HG03097 (cell line): Measurements from ENCODE around the gene ELAC1.
"Not testable (repeated sequence)": the region's sequence is repeated elsewhere in the genome, so short reads cannot be mapped to it uniquely, and the experiment has no call there.

Experiments used
- ATAC-seq: cut with Tn5 transposase; IDR thresholded peaks from one replicate; pipeline ENCODE4 v1.9.1; 2021; ENCODE audit not compliant: unreplicated experiment, low FRiP score

Gene ELAC1

DNA sequence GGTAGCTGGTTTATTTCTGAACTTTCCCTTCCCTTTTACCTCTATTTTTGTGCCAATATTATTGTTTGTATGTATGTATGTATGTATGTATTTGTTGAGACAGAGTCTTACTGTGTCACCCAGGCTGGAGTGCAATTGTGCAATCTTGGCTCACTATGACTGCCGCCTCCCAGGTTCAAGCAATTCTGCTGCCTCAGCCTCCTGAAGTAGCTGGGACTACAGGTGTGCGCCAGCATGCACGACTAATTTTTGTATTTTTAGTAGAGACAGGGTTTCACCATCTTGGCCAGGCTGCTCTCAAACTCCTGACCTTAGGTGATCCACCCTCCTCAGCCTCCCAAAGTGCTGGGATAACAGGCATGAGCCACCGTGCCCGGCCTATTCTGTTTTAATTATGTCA, 4.6 kb downstream of the ELAC1 start:
- ATAC-seq, result not testable (repeated sequence)

DNA sequence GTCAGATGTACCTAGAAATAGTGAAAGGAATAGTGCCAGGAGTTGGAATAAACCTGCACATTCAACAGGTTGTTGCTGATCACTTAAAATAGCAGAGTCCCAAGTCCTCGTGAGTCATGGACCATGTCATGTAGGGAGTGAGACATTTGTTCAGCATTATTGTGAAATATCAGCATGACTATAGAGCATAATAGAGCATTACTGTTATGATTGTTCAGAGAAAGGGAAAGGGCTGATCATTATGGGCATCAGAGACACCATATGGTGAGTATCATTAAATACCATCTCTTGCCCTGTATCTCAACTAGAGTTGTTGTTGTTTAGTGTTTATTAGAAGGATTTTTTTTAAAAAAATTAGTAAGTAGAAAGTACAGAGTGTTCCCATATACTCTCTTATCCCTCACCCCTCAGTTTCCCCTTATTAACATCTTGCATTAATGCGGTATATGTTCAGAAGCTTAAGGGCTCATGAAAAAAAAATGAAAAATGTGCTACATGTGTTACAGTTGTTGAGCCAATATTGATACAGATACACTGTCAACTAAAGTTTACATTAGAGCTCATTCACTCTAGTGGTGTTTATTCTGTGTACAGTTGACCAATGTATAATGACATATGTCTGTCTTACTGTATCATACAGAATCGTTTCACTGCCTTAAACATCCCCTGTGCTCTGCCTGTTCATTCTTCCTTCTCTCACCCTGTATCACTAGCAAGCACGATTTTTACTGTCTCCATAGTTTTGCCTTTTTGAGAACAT, 5.7 kb downstream of the ELAC1 start:
- ATAC-seq, result no peak

DNA sequence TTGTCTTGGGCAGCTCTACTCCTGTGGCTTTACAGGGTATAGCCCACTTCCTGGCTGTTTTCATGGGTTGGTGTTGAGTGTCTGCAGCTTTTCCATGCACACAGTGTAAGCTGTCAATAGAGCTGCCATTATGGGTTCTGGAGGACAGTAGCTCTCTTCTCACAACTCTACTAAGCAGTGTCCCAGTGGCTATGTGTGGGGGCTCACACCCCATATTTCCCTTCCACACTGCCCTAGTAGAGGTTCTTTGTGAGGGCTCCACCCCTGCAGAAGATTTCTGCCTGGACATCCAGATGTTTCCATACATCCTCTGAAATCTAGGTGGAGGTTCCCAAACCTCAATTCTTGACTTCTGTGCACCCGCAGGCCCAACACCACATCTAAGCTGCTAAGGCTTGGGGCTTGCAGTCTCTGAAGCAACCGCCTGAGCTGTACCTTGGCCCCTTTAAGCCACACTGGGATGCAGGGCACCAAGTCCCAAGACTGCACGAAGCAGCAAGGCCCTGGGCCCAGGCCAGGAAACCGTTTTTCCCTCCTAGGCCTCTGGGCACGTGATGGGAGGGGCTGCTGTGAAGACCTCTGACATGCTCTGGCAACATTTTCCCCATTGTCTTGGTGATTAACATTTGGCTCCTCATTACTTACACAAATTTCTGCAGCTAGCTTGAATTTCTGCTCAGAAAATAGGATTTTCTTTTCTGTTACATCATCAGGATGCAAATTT, 9.4 kb downstream of the ELAC1 start:
- ATAC-seq, result no peak

DNA sequence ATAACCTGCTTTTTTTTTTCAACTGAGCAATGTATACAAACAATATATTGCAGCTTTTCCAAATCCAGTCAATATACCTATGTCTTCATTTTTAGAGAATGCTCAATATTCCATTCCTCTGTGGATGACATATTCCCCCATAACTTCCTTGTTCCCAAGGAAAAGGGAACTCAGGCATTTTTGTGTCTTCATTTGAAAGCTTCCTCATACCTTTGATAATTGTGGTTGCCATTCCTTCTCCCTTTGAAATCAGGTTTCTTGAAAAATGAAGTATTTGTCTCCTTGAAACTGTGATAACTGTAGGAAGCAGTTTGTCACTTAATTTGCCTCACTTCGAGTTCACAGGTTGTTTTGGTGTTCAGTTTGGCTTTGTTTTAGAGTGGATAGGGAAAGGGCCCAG, 13.5 kb downstream of the ELAC1 start:
- ATAC-seq, result no peak

DNA sequence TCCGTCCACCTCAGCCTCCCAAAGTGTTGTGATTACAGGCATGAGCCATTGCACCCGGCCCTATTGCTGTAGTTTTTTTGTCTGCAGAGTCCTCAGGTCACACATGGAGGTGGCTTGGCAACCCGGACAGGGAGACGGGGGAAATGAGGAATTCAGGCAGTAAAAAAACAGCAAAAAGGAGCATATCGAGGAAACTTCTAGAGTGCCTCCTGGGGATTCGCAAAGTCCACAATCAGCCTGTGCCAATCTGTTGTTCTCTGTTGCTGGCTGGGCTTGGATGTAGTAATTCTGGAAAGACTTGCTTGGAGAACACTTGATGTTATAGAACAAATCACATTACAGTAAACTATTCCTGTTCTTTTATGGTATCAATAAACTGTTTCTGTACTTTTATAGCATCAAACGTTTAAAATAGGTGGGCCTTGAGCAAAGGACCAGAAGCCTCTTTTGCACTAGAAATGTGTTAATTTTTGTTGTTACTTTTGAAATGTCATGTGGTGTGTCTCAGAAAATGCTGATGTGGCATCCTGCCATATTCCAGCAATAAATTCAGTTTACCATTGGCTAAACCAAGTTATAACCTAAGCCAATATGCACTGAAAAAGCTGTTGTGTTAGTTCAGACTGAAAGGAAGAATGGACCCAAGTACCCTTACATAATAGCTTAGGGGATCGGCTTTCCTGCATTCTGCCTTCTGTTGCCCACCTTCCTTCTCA, 14.4 kb downstream of the ELAC1 start:
- no peak for ATAC-seq

DNA sequence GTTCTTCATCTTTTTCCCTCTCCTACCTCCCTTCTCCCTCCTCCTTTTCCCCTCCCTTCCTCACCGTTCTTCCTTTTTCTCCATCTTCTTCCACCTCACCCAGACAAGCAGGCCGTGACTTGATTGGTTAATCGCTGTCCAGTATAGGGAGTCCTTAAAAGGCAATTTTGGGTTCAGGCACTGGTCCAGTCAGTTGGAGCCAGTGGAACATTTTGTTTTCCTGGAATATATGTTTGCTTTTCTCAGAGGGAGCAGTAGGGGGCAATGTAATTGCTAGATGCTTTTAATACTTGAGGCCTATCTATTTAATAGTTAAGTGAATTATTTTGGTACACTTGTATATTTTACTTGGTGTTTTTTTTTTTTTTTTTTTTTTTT, 15.0 kb downstream of the ELAC1 start:
- no peak for ATAC-seq

DNA sequence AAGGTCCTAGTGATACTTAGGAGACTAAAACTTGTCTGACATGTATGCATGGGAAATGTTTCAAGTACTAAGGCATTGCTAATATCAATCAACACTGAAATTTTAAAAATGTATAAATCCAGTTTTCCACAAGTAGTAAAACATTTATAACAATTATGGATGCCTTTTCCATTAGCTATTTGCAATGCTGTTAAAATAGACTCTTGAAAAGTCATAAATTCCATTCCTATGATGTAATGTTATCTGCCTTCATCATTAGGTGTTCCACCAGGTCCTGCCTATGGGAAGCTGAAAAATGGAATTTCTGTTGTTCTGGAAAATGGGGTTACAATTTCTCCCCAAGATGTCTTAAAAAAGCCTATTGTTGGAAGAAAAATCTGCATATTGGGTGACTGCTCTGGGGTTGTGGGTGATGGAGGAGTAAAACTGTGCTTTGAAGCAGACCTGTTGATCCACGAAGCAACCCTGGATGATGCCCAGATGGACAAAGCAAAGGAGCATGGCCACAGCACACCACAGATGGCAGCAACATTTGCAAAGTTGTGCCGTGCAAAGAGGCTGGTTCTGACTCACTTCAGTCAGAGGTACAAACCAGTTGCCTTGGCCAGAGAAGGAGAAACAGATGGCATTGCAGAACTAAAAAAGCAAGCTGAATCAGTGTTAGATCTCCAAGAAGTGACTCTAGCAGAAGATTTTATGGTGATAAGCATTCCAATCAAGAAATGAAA, 18.7 kb downstream of the ELAC1 start:
- ATAC-seq, result no peak

DNA sequence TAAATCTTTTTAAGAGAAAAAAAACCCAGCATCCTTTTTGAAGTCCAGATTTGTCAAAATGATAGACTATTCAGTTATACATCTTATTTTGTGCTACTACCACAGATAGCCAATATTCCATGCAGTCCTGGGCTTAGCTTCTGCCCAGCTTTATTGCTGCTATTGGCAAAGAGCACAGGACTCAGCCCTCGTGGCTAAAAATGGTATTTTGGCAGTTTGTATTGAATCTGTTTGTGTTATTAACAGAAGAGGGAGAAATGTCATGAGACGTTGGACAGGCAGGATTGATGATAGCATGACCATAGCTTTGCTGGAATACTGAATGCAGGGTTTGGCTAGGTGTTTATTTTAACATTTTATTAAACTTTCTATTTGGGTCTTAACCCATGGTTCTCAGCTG, 19.4 kb downstream of the ELAC1 start:
- no peak for ATAC-seq

DNA sequence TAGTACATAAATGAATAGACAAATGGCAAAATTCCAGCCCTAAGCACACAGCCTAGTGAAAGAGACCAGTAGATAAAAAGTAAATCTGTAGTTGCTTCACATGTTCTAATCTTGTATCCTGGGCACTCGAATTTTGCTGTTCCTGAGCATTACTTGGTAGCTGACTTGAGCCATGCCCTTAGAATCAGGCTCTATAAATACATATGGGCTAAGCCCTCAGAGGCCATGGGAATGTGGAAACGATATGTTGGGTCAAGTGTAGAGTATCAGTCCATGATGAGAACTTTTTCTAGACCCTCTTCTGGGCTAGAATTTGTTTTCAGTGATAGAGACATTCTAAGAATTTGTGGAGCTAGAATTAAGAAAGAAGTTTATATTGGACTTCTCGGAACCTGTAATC, 21.9 kb downstream of the ELAC1 start:
- ATAC-seq, result no peak

DNA sequence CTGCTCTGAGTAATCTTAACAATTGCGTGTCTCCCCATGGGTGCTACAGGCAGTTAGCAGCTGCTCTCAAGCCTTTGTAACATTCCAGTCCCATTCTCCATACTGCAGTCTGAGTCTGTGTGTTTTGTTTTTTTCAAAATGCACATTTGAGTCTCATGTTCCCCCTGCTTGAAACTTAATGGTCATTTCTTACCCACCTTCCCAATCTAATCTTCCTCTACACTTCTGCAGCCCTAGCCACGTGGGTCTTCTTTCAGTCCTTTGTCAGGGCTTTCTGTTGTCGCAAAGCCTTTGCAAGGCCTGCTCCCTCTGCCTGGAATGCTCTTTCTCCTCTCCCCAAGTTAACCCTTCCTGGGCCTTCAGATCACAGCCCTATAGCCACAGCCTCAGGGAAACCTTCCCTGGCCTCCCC, 24.5 kb downstream of the ELAC1 start:
- ATAC-seq, result no peak

DNA sequence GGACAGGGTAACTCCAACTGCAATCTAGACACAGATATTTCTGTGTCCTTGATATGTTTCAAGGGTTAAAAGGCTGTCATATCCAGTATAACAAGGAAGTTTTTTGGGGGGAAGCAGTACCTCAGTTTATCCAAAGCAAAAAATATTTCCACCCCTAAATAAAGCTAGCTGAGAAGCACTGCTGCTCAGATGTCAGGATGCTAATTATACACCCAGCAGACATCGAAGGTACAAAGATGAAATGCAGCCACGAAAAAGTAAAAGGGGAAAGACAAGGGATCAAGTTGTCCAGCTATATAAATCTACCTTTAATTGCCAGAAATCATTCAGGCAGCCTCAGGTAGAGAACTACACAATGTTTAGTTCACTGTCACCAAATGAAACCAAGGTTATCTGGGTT, 26.2 kb downstream of the ELAC1 start:
- no peak for ATAC-seq

DNA sequence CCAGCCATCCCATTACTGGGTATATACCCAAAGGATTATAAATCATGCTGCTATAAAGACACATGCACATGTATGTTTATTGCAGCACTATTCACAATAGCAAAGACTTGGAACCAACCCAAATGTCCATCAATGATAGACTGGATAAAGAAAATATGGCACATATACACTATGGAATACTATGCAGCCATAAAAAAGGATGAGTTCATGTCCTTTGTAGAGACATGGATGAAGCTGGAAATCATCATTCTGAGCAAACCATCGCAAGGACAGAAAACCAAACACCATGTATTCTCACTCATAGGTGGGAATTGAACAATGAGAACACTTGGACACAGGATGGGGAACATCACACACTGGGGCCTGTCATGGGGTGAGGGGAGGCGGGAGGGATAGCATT, 35.3 kb downstream of the ELAC1 start:
- ATAC-seq, result not testable (repeated sequence)

DNA sequence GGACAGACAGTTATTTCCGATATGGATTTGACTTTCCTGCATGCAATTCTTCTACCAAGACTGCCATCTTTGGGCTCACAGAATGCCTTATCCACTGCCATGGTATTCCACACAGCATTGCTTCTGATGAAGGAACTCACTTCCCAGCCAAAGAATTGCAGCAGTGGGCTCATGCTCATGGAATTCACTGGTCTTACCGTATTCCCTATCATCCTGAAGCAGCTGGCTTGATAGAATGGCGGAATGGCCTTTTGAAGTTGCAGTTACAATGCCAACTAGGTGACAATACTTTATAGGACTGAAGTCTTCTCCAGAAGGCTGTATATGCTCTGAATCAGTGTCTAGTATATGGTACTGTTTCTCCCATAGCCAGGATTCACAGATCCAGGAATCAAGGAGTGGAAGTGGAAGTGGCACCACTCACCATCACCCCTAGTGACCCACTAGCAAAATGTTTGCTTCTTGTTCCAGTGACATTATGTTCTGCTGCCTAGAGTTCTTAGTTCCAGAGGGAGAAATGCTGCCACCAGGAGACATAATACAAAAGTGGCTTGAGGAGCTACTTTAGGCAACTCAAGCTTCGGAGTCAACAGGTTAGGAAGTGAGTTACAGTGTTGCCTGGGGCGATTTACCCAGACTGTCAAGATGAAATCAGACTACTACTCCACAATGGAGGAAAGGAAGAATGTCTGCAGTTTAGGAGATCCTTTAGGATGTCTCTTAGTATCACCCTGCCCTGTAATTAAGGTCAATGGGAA, 38.4 kb downstream of the ELAC1 start:
- no peak for ATAC-seq

DNA sequence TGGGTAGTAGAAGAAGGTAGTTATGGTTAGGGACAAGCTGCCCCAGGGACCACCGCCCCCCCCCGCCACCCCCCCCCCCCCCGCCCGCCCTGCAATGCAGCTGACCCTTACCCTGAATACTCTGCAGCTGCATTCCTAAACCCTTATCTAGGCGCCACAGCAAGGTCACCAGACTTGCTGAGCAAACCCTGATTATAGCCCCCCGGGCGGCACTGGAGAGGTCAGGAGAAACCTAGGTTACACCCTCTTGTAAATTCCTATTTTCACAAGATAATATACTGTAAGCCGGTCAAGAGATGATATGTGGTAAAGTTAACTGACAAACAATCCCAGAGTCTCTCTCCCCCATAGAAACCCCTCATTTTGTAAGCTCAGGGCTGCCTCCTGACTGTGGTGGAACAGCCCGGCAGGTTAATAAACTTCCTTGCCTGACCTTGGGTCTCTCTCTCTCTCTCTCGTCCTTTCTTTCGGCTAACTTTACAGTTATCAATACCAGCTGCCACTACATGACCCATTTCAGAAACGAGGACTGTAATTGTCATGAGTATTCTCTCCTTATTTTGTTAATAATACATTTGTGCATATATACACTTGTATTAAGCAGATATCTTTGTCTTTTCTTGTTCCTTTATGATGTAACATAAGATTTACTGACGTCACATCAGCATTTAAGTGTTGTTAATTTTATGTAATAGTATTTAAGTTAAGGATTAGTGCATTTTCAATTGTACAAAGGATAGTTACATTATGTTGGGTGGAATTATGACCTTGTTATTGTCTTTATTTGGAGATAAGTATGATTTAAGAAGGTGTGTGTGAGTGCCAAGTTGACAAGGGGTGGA, 39.3 kb downstream of the ELAC1 start:
- no peak for ATAC-seq

DNA sequence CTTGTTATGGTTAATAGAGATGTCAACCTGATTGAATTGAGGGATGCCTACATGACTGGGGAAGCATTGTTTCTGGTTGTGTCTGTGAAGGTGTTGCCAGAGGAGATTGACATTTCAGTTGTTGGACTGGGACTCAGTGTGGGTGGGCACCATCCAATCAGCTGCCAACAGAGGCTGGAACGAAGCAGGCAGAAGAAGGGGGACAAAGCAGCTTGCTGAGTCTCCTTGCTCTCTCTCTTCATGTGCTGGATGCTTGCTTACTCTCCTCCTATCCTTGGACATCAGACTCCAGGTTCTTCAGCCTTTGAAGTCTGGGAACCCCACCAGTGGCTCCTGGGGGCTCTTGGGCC, 39.9 kb downstream of the ELAC1 start:
- ATAC-seq, result no peak

DNA sequence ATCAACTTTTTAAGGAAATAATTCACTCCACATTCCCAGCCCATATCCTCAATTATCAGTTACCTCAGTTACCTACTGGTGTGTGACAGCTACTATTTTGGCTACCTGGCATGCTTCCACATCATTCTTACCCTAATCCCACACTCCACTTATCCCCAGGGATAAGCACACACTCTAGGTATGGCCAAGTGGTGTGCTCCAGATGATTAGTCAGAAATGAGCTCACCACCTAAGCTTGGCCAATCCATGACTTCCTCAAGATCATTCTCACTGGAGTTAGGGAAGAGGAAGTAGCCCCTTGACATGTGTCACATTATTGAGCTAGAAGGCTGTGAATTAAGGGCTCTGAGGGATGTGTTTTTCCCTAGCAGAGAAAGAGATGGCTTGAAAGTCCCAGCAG, 41.2 kb downstream of the ELAC1 start:
- no peak for ATAC-seq

DNA sequence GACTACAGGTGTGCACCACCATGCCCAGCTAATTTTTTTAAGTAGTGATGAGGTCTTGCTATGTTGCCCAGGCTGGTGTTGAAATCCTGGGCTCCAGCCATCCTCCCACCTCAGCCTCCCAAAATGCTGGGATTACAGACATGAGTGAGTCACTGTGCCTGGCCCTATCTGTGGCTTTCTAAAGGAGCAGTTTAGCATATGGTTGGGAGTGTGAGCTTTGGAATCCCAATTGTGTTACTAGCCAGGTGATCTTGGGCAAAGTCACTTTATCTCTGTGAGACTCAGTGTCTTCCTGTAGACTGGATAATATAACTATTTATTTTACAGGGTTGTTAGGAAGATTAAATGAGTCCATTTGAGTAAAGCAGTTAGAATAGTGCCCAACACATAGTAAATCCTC, 42.4 kb downstream of the ELAC1 start:
- no peak for ATAC-seq

DNA sequence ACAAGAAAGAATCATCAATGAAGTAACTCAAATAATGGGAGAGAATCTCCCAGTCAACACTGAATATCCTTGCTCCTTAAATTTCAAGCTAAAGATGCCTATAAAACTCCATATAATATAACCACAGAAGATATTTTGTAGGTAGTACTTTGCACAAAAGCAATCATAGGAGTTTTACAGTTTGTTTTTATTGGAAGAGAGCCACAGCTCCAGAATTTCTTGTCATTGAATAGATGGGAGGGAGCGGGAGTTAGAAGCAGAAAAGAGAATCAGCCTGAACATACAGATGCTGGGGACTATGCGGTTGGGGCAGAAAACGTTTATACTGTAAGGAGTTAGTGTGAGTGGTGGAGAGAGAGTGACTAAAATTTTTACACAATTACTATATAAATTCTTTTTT, 43.9 kb downstream of the ELAC1 start:
- ATAC-seq, result no peak

DNA sequence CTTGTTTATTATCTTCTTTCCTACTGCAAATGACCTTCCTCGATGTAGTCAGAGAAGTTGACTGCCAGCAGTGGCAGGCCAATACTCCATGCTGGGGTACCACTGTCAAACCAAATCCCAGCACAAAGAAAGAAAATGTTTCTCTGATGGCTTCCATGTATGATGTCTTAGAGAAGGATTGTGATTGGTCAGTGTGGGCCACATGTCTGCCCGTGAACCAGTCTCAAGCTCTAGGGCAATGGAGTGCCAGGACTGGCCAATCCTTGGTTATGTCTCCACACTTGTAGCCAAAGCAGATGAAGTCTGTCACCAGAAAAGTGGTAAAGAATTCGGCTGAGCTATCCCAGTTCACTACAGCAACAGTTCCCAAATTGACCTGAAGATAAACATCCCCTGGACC, 44.6 kb downstream of the ELAC1 start:
- ATAC-seq, result no peak

DNA sequence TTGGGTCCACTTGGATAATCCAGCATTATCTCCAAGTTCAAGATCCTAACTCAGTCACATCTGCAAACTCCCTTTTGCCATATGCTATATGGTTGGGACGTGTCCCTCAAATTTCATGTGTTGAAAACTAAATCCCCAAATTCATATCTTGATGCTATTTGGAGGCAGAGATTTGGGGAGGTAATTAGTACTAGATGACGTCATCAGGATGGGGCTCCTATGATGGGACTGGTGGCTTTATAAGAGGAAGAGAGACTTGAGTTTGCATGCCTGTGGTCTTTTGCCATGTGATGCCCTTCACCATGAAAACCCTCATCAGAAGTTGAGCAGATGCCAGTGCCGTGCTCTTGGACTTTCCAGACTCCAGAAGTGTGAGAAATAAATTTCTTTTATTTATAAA, 45.4 kb downstream of the ELAC1 start:
- no peak for ATAC-seq
